Fibroblast of skin of abdomen (primary cell): ENCODE data around the gene CPLX3.

ENCODE experiments used
- DNase-seq: peaks from one replicate; pipeline ENCODE4 v3.0.0-alpha.2; 2013

The CPLX3 gene

DNA sequence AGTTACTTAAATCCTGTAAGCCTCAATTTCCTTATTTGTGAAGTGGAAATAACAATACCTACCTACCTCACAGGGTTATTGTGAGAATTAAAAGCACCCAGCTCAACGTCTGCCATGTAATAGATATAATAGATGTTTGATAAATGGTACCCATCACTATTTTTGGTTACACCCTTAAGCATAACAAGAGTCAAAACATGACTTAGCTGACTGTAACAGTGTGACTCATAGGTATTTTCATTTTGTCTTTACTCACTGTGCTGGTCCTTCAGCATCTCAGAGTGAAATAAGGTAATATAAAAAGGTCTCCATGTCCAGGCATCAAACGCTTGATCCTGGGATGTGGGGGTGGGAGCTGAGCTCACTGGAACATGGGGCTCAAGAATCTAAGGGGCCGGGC lies 3.1 kb downstream of the CPLX3 start:
- no peak for DNase-seq

DNA sequence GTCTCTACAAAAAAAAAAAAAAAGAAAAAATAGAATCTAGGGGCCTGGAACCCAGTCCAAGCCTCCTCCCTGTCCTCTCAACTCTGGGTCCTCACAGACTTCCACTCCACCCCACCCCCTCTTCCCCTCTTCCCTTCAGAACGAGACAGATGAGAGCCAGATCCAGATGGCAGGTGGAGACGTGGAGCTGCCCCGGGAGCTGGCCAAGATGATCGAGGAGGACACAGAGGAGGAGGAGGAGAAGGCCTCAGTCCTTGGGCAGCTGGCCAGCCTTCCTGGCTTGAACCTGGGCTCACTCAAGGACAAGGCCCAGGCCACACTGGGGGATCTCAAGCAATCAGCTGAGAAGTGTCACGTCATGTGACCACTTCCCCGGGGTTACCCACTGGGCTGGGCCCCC lies 3.6 kb downstream of the CPLX3 start:
- no peak for DNase-seq

DNA sequence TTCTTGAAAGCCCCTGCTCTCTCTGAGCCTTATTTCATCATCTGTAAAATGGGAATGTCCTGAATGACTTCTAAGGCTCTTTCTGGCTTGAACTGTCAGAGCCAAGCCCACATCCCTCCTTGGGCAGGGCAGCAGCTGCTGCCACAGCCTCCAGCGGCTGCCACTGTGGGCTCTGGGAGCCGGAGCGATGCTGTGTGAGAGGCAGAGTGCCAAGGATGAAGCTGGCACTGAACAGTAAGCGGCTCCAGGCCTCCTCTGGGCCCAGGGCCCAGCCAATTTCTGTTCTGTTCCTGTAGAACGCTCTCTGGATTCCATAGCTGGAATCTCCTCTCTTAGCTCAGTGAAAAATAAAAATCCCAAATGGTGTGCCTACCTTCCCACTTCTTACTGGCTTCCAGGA lies 4.4 kb downstream of the CPLX3 start:
- DNase-seq = no peak

DNA sequence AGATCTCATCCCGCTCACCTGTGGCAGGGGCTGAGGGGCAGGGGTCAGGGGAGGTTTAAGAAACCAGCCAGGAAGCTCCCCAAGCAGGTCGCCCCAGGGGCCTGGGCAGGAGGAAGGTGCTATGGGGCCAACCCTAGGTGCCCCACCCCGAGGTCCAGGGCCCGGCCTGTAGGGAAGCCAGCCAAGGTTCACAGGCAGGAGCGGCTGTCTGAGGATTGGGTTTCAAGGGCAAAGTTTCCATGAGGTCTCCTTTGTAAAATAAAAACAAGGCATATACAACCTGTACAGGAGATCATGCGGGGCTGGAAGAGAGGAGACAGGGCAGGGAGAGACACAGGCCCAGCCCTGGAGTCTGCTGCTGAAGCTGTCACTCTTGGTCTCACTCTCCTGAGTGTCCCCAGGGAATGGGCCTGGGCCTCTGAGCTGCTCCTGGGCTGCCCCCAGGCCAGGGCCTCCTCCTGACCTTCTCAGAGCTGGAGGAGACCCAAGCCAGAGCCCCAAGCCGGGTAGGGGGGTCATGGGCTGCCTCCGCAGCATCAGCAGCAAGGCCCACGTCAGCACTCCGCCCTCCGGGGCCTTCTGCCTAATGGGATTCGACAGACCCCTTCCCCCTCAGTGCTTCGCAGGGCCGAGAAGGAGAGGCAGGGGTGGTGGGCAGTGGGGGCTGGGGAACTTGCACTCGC lies 5.5 kb downstream of the CPLX3 start:
- no peak for DNase-seq

DNA sequence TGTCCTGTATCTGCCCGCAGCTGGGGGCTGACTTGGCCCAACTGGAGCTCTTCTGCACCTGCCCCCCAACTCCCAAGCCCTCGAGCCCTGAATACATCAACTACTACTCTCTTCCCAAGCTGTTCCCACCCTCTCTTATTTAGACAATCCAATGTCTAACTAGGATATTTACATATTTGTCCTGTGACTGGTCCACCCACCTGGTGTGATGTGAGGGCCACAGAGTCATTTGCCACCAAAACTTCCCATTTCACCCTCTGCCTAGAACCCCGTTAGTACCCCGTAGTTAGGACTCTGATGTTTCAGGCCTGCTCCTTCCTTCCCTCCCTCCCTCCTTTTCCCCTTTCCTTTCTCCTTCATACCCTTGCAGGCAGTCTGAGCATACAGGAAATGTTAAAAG lies 6.4 kb downstream of the CPLX3 start:
- DNase-seq = no peak

DNA sequence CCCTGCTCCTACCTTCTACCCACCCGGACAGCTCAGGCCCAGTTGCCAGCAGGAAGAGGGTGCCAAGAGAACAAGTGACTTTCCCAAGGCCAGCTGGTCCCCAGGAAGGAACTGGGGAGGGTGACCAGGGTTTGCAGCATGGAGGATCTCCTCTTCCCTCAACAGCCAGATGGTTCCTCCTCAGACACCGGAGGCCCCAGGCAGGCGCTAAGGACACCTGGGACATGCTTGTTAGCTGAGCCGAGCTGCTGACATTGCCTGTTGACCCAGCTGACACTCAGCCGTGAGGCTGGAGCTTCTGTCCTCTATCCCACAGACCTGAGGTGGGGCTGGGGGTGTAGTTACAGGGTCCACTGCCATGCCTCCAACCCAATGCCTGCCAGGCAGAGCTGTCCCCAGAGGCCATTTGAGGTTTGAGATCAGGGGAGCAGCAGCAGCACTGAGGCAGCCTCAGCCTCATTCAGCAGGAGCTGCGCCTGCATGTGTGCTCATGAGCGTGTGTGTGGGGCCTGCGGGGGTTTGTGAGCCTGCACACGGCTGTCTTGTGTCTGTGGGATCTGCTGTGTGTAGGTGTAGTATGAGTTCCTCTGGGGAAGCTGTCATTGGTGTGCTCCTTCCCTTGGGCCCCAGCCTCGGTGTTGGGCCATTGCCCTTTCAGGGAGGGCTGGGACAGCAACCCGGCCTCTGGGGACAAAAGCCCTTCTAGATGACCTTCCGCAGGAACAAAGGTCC lies 7.1 kb downstream of the CPLX3 start:
- DNase-seq = no peak

DNA sequence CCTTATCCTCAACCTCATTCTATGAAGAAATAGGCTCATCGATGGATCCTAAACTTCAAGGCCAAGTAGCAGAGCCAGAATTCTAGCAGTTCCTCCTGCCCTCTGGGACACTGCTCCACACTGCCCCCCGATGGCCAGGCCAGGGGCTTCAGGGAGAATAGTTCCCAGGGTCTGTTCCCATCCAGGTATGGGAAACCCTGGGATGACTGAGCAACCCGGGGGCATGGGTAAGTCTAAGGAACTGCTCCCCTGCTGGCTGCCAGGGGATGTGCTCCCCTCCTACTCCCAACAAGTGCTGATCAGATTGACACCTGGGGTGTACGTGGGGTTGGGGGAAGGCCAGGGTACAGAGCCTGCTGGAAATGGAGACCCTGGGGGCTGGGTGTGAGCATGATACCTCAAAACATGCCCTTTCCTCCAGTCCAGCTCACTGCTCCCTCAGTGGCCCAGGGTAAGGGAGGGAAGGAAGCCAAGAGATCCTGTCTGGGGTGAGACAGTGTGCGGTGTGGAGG lies 8.9 kb downstream of the CPLX3 start:
- peak; percentile 30 for DNase-seq

DNA sequence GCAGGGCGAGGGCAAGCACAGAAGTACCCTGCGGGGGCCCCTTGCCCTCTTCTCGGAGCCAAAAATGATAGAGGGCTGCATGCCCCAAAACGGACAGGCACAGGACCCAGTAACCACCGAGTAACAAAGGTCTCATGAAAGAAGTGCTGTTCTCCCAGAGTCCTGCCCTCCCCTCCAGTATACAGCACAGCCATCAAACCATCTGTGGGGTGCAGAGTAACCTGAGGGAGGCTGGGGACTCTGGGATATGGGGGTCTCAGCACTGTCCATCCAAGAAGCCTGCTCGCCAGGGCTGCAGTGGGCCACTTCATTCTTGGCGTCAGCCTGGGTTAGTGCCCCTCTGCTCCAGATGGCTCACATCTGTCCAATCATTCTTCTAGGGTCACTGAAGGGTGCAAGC lies 10.4 kb downstream of the CPLX3 start:
- no peak for DNase-seq

DNA sequence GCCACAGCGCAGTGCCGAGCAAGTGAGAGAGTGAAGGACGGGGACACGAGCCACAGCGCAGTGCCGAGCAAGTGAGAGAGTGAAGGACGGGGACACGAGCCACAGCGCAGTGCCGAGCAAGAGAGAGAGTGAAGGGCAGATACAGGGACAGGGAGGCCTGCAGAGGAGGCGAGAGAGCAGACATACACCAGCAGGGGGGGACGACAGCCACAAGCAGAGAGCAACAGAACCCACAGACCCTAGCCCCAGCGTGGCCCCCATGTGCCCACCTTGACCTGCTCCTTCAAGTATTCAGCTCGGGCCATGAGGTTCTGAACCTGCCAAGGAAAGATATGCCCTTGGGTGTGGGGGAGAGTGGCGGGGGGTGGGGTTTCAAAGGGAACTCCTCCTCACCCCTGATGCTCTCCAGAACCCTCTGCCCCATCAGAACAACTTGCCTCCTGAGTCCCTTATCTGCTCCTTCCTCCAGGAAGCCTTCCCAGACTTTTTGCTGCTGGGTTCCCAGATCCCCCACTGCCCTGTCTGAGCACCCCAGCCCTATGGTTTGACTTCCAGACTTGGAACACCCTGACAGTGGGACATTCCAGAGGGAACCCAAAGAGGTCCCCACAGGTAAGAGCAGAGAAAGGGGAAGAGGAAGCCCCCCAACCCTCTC lies 11.2 kb downstream of the CPLX3 start:
- DNase-seq = no peak

DNA sequence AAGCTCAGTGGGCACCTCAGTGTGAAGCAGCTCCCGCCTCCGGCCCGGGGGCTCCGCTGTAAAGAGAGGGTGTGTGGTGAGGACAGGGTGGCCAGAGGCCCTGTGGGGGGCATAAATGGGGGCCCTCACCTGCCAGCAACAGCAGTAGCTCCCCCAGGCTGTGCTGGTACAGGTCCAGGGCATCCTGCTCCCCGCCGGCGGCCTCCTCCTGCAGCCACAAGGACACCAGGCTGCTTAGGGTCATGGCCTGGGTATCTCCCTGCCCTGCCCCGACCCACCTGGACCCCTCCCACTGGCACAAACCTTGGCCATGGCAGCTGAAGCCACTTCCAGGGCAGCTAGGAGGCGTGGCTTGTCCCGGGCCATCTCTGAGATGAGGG lies 11.7 kb downstream of the CPLX3 start:
- no peak for DNase-seq

DNA sequence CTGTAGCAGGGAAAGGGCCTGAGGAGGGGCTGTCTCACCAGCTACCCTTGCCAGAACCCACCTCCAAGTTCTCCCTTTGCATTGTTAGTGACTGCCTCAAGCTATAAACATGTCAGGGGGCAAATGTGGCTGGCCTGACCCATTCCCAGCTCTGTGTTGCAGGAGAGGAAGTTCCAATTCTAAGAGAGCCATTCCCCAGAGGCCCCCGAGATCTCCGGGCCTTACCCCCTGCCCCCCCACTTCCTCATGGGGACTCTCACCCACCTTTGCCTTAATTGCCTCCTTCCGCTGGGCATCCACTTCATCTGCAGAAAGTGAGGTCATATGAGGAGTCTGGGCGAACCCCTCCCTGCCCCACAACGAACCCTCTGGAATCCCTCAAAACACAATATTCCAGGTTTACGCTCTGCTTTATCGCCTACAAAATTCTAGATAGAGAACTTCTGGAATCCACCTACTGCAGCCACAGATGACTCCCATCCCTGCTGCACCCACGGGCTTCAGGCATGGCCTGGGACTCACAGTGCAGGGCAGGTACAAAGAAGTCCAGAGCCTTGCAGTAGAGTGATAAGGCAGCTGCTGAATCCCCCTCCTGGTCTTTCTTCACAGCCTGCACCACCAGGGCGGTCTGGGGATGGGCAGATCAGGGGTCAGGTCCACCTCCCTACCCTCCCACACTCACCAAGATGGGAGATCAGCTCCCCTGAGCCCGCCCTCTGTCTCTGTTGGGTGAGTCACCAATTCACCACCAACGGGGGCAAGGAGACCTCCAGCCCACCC lies 12.5 kb downstream of the CPLX3 start:
- DNase-seq = no peak

DNA sequence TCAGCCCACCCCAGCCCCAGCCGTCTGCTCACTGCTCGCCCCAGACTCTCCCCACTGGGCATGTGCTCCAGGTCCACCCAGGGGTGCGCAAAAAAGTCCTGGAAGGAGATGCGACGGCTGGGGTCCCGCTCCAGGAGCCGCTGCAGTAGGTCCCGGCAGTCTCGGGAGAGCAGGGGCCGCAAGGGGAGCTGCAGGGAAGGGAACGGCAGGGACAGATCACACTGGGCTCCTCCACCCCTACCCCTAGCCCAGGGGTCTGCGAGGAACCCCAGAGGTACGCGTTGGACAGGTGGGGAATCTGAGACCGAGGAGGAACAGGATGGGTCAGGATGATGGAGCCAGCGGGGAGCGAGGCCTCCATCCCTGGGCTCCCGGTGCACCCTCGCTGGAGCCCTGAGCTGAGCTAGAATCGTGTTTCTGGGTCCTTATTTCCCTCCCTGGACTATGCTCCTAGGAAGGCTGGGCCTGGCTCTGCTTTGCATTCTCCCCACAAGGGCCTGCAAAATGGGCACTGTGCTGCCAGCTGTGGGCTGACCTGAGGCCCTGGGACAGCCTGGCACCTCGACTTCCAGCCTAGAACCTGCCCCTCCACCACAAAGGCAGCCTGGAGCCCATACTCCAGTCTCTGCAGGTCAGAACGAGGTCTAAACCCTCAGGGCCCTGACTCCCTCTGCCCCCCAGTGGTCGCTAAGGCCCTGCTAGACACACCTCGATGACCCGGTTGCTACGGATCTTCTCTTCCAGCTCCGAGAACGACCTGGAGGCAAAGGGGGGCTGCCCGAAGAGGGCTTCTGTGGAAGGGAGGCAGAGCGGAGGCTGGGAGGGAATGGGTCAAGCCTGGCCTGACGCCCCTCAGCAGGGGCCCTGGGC lies 13.3 kb downstream of the CPLX3 start:
- DNase-seq = no peak

DNA sequence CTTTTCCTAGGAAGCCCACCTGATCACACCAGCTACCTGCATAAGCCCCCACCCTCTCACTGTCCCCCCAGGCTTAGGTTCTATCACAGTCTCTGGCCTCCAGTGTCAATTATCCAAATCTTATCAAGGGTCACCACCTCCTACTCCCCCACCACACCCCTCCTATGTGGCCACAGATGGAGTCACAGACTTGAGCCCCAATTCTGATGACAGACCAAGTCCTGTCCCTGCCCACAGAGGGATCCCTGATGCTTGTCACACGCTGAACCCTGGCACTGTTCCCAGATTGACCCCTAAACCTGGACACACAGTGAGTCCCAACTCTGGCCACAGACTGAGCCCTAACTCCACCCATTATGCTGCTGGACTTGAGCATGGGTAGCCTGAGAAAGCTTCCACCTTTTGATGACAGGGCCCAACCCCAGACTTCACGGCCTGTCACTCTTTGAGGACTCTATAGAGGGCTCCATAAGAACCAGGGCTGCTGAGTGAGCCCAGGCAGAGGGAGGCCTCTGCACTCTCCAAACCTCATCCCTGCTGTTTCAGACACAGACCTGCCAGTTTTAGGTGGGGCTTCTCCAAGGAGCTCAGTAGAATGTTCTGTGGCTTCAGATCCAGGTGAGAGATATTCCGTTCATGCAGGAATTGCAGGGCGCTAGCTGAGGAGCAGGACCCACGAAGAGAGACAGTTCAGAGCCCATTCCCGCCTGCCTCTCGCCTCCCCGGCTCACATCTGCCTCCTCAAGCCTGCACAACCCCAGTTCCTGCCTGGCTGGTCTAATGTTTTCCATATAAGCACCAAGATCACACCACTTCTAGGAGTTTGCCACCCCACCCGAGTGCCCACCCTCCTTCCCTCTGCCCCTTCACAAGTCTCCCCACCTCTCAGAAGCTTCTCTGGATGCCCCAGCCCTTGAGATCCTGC lies 14.7 kb downstream of the CPLX3 start:
- DNase-seq = no peak

DNA sequence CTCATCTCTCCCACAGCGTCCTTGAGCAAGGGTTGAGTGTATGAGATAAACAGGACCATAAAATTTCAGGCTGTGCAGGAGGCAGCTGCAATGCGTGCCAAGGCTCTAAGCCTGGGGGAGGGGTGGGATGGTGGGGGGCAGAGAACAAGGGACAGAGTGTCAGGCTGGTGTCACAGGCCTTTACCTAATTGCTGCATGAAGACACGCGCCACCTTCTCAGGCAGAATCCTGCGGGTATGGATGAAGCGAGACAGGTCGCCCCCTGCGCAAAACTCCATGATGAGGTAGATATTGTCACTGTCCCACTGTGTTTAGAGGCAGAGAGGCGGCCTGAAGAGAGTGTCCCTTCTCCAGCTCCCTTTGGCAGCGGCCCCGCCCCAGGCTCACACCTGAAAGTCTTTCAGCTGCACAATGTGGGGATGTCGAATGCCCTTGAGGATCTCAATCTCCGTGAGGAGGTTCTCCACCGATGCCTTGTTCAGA lies 15.5 kb downstream of the CPLX3 start:
- no peak for DNase-seq

DNA sequence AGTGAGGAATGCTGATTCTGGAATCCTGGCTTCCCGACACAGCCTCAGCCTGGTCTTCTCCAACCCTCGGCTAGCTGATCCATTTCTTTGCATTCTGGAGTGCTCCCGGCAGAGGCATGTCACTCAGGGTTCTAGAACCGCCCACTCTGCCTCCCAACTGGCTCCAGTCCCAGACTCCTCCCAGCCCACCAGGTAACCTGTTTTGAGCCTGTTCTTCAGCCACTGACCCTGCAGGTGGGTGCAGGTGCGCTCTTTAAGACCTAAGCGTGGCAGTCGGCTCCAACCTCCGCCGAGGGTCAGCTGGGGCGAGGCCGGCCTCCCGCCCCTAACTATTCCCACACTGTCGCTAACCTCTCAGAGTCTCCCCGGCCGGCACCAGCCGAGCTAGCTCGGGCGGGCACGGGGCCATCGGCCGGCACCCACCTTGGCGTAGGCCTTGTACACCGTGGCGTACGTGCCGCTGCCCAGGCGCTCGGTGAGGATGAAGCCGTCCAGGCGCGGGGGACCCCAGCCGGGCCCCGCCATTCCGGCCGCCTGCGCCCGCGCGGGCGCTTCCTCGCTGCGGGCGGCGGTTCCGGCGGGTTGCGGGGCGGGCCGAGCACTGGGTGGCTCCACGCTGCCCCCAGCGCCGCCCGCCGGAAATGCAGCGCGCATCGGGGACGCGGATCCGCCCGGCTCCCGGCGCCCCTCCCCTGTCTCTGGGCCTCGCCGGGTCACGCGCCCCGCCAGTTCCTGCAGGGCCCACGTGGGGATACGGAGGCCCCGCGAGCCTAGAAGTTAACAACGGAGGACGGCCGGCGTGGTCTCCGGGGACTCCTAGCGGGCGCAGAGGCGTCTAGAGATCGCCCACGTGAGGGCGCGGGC lies 16.4 kb downstream of the CPLX3 start, which contains the start of gene ULK3:
ULK3 (minus strand) TSS at position 576 of the 864 bp plus-strand sequence; CDS start at position 525, 51 bp downstream.
- peak; percentile 87 for DNase-seq

DNA sequence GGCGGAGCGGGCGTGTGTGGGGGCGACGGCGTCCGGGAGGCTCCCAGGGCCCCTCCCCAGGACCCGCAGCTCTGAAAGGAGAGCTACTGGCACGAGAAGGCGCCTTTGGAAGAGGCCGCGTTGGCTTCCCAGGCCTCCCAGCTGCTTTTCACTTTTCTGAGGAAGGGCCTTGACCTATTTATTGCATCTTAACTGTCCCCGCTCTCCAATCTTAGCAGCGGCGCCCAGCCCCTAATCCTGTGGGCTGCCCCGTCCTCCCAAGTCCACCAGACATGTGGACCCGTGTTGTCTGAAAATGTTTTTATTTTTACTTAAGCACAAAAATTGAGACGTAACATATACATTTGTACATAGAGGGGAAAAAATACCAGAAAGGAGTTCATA lies 17.0 kb downstream of the CPLX3 start:
- no peak for DNase-seq

DNA sequence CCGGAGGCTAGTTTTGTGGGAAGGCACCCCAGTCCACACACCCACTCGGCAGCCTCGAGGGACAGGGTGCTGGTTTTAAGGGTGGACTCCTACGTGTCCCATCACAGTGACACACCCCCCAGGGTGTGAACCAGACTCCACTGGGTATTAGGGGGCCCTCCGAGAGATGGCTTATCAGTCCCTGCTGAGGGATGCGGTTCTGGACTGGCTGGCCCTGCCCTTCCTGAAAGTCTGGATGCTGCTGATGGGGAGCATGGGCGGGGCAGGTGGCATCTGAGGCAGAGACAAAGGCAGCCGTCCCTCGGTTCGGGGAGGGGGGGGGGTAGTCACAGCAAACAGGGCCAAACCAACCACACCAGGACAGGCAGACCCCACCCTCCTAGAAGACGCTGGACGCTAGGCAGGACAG lies 17.5 kb downstream of the CPLX3 start:
- no peak for DNase-seq

DNA sequence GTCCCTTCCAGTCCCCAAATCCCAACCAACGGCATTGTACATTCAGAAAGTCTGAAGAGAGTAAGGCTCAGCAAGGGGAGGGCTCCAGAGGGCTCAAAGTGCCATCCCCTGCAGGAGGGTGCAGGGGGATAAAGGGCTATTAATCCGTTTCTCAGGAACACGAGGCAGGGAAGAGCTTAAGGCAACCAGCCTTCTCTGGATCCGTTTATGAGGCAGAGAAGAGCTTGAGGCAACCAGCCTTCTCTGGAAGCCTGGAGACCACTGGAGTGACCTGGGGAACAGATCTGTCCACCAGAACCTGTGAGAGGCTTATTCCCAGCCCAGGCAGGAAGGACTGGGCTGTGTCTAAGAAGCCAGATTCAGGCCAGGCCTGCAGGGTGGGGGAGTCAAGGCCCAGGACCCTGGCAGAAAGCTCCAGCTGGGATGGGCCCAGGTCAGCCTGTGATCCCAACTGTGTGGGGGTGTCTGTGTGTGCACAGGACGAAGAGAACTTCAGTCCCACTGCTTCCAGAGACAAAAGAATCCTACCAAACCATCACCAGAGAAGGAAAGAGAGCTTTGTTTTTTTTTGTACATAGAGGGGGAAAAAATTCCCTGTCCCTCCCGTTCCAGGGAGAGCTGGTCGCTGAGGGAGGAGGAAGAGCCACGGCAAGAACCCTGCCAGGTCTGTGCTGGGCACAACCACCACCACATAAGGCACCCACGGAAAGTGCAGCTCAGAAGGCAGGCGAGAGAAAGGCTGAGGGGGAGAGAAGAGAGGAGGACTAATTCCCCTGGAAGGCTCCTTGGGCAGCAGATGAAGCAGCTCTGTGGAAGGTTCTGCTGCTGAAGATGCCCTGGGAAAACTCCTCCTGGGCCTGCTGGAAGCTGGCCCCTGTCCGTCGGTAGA lies 18.1 kb downstream of the CPLX3 start:
- no peak for DNase-seq

DNA sequence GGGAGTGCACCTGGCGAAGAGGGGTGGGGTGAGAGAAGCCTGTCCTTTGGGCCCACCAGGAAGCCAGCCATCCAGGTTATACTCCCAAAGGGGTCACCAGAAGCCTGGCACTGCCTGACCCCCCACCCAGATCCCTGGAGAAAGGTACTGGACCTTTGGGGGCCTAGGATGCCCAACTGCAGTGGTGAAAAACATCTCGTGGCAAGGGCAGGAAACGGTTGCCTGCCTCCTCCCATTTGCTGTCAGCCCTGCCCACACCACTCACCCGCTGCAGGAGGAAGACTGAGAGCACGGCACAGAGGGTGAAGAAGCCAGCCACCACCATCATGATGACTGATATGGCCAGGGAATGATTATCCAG lies 18.8 kb downstream of the CPLX3 start:
- DNase-seq = no peak
